HEK293 (cell line): Measurements from ENCODE around the gene SMTN.

Source experiments
- CTCF ChIA-PET: fragments of 350-600 bp; formaldehyde crosslinking; extraction: SDS; loops from one replicate; lab custom pipeline; 2021; ENCODE audit warnings: antibody characterized with exemption; lab: Yijun Ruan, JAX
- POLR2A ChIA-PET: fragments of 300-600 bp; formaldehyde crosslinking; extraction: SDS; loops from one replicate; lab custom pipeline; 2020; ENCODE audit warnings: antibody characterized with exemption, inconsistent platforms; lab: Yijun Ruan, JAX
- H3K27ac ChIP-seq: fragments of 200-500 bp; sonication (Bioruptor generic); 2 replicates; pipeline ENCODE4 v1.5.1; 2014; ENCODE audit warnings: low read depth, low read length, control low read depth, inconsistent platforms; ENCODE audit errors: extremely low read depth
- H3K36me3 ChIP-seq, 2 experiments: fragments of 200-500 bp in 1 of 2; sonication (Bioruptor generic) in 1 of 2; 1 replicate in 1 of 2; 2 replicates in 1 of 2; pipeline ENCODE4 v1.5.1; 2014 to 2017; ENCODE audit warnings: inconsistent platforms in 2 of 2, low read length in 2 of 2; ENCODE audit not compliant: control insufficient read depth in 2 of 2, insufficient read depth in 1 of 2
- H3K4me1 ChIP-seq: fragments of 200-500 bp; sonication (Bioruptor generic); 2 replicates; pipeline ENCODE4 v1.5.1; 2014; ENCODE audit warnings: mild to moderate bottlenecking, low read length, inconsistent platforms; ENCODE audit not compliant: control insufficient read depth, insufficient read depth
- H3K4me3 ChIP-seq: 2 replicates; pipeline ENCODE4 v1.5.1; 2011; ENCODE audit warnings: low read depth, mild to moderate bottlenecking, control low read depth, low read length, moderate library complexity
- H3K9me3 ChIP-seq: fragments of 200-500 bp; sonication (Bioruptor generic); 2 replicates; pipeline ENCODE4 v1.5.1; 2014; ENCODE audit warnings: low read depth, low read length, inconsistent platforms; ENCODE audit not compliant: control insufficient read depth, insufficient read depth
- EGR2 ChIP-seq: fragments of 450-650 bp; formaldehyde crosslinking; IDR thresholded peaks from 2 replicates; pipeline ENCODE4 v1.5.1; 2016; ENCODE audit warnings: low read depth, missing biosample characterization, missing genetic modification characterization
- KLF1 ChIP-seq: fragments of 450-650 bp; formaldehyde crosslinking; IDR thresholded peaks from 2 replicates; pipeline ENCODE4 v1.5.1; 2016; ENCODE audit warnings: missing biosample characterization, missing genetic modification characterization
- KLF17 ChIP-seq: fragments of 450-650 bp; formaldehyde crosslinking; IDR thresholded peaks from 2 replicates; pipeline ENCODE4 v1.5.1; 2016; ENCODE audit warnings: missing biosample characterization, missing genetic modification characterization
- KLF8 ChIP-seq: fragments of 450-650 bp; formaldehyde crosslinking; IDR thresholded peaks from 2 replicates; pipeline ENCODE4 v1.5.1; 2016; ENCODE audit warnings: missing biosample characterization, missing genetic modification characterization
- KLF9 ChIP-seq: fragments of 450-650 bp; formaldehyde crosslinking; IDR thresholded peaks from 2 replicates; pipeline ENCODE4 v1.5.1; 2016; ENCODE audit warnings: missing biosample characterization, missing genetic modification characterization, low read depth
- MEIS1 ChIP-seq: sonication (generic); formaldehyde crosslinking; IDR thresholded peaks from 2 replicates; pipeline ENCODE4 v1.8.1; 2022; ENCODE audit warnings: missing genetic modification reagents, mild to moderate bottlenecking, borderline replicate concordance
- PBX3 ChIP-seq: sonication (generic); formaldehyde crosslinking; IDR thresholded peaks from 2 replicates; pipeline ENCODE4 v1.8.1; 2022; ENCODE audit warnings: mild to moderate bottlenecking, moderate library complexity, missing genetic modification reagents
- SCRT1 ChIP-seq: fragments of 450-650 bp; formaldehyde crosslinking; IDR thresholded peaks from 2 replicates; pipeline ENCODE4 v1.5.1; 2016; ENCODE audit warnings: missing biosample characterization, missing genetic modification characterization, borderline replicate concordance
- YY1 ChIP-seq: fragments of 450-650 bp; formaldehyde crosslinking; IDR thresholded peaks from 2 replicates; pipeline ENCODE4 v1.5.1; 2018; ENCODE audit warnings: missing biosample characterization, missing genetic modification characterization
- ZBTB1 ChIP-seq: fragments of 450-650 bp; formaldehyde crosslinking; IDR thresholded peaks from 2 replicates; pipeline ENCODE4 v1.5.1; 2016; ENCODE audit warnings: missing biosample characterization, missing genetic modification characterization
- ZFP41 ChIP-seq: fragments of 450-650 bp; formaldehyde crosslinking; IDR thresholded peaks from 2 replicates; pipeline ENCODE4 v1.5.1; 2016; ENCODE audit warnings: missing biosample characterization, missing genetic modification characterization, borderline replicate concordance
- ZNF121 ChIP-seq: fragments of 450-650 bp; formaldehyde crosslinking; IDR thresholded peaks from 2 replicates; pipeline ENCODE4 v1.5.1; 2016; ENCODE audit warnings: missing biosample characterization, missing genetic modification characterization
- ZNF221 ChIP-seq: fragments of 450-650 bp; formaldehyde crosslinking; IDR thresholded peaks from 2 replicates; pipeline ENCODE4 v1.5.1; 2017; ENCODE audit warnings: missing biosample characterization, missing genetic modification characterization, borderline replicate concordance
- ZNF362 ChIP-seq: fragments of 450-650 bp; formaldehyde crosslinking; IDR thresholded peaks from 2 replicates; pipeline ENCODE4 v1.5.1; 2016; ENCODE audit warnings: missing biosample characterization, missing genetic modification characterization
- ZNF433 ChIP-seq: fragments of 450-650 bp; formaldehyde crosslinking; IDR thresholded peaks from 2 replicates; pipeline ENCODE4 v1.5.1; 2016; ENCODE audit warnings: missing biosample characterization, missing genetic modification characterization, low read depth
- ZNF513 ChIP-seq: fragments of 450-650 bp; IDR thresholded peaks from 2 replicates; pipeline ENCODE4 v1.5.1; 2018; ENCODE audit warnings: missing biosample characterization, missing genetic modification characterization
- ZNF600 ChIP-seq: fragments of 450-650 bp; formaldehyde crosslinking; IDR thresholded peaks from 2 replicates; pipeline ENCODE4 v1.5.1; 2016; ENCODE audit warnings: missing biosample characterization, missing genetic modification characterization
- ZNF639 ChIP-seq: fragments of 450-650 bp; formaldehyde crosslinking; IDR thresholded peaks from 2 replicates; pipeline ENCODE4 v1.5.1; 2016; ENCODE audit warnings: missing biosample characterization, missing genetic modification characterization
- ZNF654 ChIP-seq: fragments of 450-650 bp; formaldehyde crosslinking; IDR thresholded peaks from 2 replicates; pipeline ENCODE4 v1.5.1; 2016; ENCODE audit warnings: low read depth, missing biosample characterization, missing genetic modification characterization
- ZNF664 ChIP-seq: fragments of 450-650 bp; formaldehyde crosslinking; IDR thresholded peaks from 2 replicates; pipeline ENCODE4 v1.5.1; 2016; ENCODE audit warnings: missing biosample characterization, missing genetic modification characterization
- TF ChIP-seq, protein P1 (sequence below): fragments of 450-650 bp; formaldehyde crosslinking; IDR thresholded peaks from 2 replicates; pipeline ENCODE4 v1.5.1; 2016; ENCODE audit warnings: missing biosample characterization, missing genetic modification characterization

SMTN gene

DNA sequence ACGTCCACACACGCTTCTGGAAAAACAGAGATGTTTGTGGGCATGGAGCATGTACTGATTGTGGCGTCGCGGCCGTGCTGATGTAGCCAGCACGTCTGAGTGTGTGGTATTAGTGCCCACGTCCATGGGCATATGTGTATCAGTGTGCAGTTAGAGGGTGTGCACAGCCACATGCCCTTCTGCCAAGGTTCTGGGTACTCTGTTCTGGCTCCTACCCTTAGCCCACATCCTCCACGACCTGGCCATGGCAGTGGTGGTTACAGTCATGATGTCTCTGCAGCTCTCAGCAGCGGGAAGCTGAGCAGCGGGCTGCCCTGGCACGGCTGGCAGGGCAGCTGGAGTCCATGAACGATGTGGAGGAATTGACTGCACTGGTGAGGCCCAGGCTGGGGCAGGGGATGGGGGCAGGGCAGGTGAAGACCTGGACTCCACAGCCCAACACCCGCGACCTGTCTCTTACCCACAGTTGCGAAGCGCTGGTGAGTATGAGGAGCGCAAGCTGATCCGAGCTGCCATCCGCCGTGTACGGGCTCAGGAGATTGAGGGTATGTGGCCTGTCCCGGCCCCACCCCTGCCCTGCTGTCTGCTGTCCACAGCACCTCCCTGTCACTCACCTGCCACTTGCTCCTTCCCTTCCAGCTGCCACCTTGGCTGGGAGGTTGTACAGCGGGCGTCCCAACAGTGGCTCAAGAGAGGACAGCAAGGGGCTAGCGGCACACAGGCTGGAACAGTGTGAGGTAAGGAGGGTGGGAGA lies 7.3 kb downstream of the SMTN start:
- H3K4me3 ChIP-seq: no peak overlapping the region
- H3K36me3 ChIP-seq: peaks cover 0 to 66% of the 10 kb centered on the region in 2 experiments; a peak in 1 of 3 replicates
- TF ChIP-seq ZNF513 (tag by site-specific recombination) (no peak), MEIS1 (CRISPR knock-in tag) (no peak)
- TF ChIP-seq, all 188 proteins: peak for 0
- ChIA-PET POLR2A (no interaction called here), CTCF (interaction anchor here (0.6 to 2.3 kb wide), 15 partner anchors 8 to 325 kb away, joined by 3 to 13 read pairs (median 4); partner anchors contain the start of gene SELENOM)
- H3K9me3 ChIP-seq: no peaks in the 10 kb centered on the region
- H3K27ac ChIP-seq: no peak overlapping the region
- no peaks in the 10 kb centered on the region for H3K4me1 ChIP-seq

DNA sequence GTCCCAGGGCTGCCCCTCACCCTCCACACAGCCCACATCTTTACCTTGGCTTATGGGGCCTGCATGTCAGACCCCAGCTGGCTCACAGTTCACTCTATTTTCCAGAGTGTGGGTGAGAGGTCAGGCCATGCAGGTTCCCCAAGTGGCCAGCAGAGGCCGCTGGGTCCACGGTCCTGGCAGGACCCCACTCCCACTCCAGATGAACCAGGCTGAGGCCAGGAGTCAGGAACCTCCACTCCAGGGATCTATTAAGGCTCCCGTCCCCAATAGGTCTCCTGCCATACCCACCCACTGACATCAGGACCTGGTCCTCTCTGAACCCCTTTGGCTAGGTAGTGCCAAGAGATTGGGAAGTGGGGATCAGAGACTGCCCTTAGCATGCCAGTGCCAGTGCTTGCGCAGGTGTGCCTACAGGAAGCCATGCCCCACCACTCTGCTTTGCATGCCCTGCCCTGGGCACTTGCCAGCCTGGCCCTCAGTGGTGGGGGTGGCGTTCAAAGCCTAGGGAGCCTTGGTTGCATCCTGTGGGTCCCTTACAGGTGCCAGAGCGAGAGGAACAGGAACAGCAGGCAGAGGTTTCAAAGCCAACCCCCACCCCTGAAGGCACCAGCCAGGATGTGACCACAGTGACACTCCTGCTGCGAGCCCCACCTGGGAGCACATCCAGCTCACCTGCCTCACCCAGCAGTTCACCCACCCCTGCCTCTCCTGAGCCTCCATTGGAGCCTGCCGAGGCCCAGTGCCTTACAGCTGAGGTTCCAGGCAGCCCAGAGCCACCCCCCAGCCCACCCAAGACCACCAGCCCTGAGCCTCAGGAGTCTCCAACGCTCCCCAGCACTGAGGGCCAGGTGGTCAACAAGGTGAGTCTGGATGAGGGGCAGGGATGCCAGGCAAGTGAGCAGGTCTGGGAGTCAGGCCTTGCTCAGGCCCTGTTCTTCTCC lies 8.3 kb downstream of the SMTN start:
- no peaks in the 10 kb centered on the region for H3K4me1 ChIP-seq
- no peaks in the 10 kb centered on the region for H3K9me3 ChIP-seq
- no peak overlapping the region for H3K4me3 ChIP-seq
- ChIA-PET POLR2A (interaction anchor here (1.0 kb wide), 1 partner anchor 9 kb away, joined by 3 read pairs; no protein-coding TSS in a partner anchor), CTCF (interaction anchor here (0.6 to 2.3 kb wide), 17 partner anchors 8 to 326 kb away, joined by 3 to 13 read pairs (median 3); partner anchors contain the start of genes SELENOM and SMTN)
- peaks cover 0 to 55% of the 10 kb centered on the region in 2 experiments; a peak in 1 of 3 replicates for H3K36me3 ChIP-seq
- no peak overlapping the region for H3K27ac ChIP-seq
- no peak for TF ChIP-seq ZNF362
- no peak for TF ChIP-seq ZBTB1 (tag by site-specific recombination)
- no peak for TF ChIP-seq PBX3 (CRISPR knock-in tag)
- TF ChIP-seq ZFP41: no peak
- TF ChIP-seq ZNF600 (tag by site-specific recombination): no peak
- no peak for TF ChIP-seq KLF8
- TF ChIP-seq ZNF121 (tag by site-specific recombination): no peak
- TF ChIP-seq KLF1 (tag by site-specific recombination): no peak
- no peak for TF ChIP-seq ZNF639 (tag by site-specific recombination)
- TF ChIP-seq, protein P1, sequence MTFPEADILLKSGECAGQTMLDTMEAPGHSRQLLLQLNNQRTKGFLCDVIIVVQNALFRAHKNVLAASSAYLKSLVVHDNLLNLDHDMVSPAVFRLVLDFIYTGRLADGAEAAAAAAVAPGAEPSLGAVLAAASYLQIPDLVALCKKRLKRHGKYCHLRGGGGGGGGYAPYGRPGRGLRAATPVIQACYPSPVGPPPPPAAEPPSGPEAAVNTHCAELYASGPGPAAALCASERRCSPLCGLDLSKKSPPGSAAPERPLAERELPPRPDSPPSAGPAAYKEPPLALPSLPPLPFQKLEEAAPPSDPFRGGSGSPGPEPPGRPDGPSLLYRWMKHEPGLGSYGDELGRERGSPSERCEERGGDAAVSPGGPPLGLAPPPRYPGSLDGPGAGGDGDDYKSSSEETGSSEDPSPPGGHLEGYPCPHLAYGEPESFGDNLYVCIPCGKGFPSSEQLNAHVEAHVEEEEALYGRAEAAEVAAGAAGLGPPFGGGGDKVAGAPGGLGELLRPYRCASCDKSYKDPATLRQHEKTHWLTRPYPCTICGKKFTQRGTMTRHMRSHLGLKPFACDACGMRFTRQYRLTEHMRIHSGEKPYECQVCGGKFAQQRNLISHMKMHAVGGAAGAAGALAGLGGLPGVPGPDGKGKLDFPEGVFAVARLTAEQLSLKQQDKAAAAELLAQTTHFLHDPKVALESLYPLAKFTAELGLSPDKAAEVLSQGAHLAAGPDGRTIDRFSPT: peak; percentile 50
- TF ChIP-seq KLF9 (tag by site-specific recombination): no peak
- no peak for TF ChIP-seq SCRT1
- no peak for TF ChIP-seq YY1 (tag by site-specific recombination)
- 0 out of 2 replicates have a peak, but pooled peaks have one; percentile 9 for TF ChIP-seq EGR2 (tag by site-specific recombination)
- no peak for TF ChIP-seq ZNF221
- no peak for TF ChIP-seq ZNF433 (tag by site-specific recombination)
- TF ChIP-seq ZNF664: no peak
- peak; percentile 53 for TF ChIP-seq ZNF654 (tag by site-specific recombination)
- TF ChIP-seq KLF17: no peak
